GM23338 (cell line): ENCODE measurements around the gene FECH. TPM values are rescaled to one million over a fixed set of nuclear protein-coding genes. Genes with fewer than 3 reads are reported as not detected.

Experiments
- ATAC-seq: fragments of 200-7000 bp; cut with Tn5 transposase; 3 replicates; pipeline ENCODE4 v1.9.1; 2020
- DNase-seq: peaks from one replicate; pipeline ENCODE4 v3.0.0-alpha.2; 2015; ENCODE audit warnings: low spot score
- H2AFZ ChIP-seq: fragments of 200-600 bp; sonication (generic); 2 replicates; pipeline ENCODE4 v1.8.0; 2016; ENCODE audit warnings: antibody characterized with exemption, mild to moderate bottlenecking, moderate library complexity
- H3F3A ChIP-seq: fragments of 200-600 bp; sonication (generic); replicated peaks from 2 replicates; pipeline ENCODE4 v1.8.0; 2017; ENCODE audit warnings: antibody characterized with exemption, mixed run types, low read depth
- H3K27ac ChIP-seq: fragments of 200-600 bp; sonication (generic); 2 replicates; pipeline ENCODE4 v1.6.1; 2016; ENCODE audit warnings: low read depth
- H3K27me3 ChIP-seq: fragments of 200-600 bp; sonication (generic); 2 replicates; pipeline ENCODE4 v1.8.0; 2016; ENCODE audit warnings: mild to moderate bottlenecking, mixed run types, moderate library complexity; ENCODE audit not compliant: insufficient read depth
- H3K36me3 ChIP-seq: fragments of 200-600 bp; sonication (generic); 2 replicates; pipeline ENCODE4 v1.8.0; 2016; ENCODE audit warnings: mild to moderate bottlenecking; ENCODE audit not compliant: insufficient read depth
- H3K4me1 ChIP-seq: fragments of 200-600 bp; sonication (generic); 2 replicates; pipeline ENCODE4 v1.8.0; 2016; ENCODE audit warnings: mild to moderate bottlenecking, moderate library complexity; ENCODE audit not compliant: insufficient read depth
- H3K4me2 ChIP-seq: fragments of 200-600 bp; sonication (generic); 2 replicates; pipeline ENCODE4 v1.7.1; 2017; ENCODE audit warnings: mixed run types
- H3K4me3 ChIP-seq: fragments of 200-600 bp; sonication (generic); 2 replicates; pipeline ENCODE4 v1.6.1; 2016; ENCODE audit warnings: mixed run types
- H3K79me2 ChIP-seq: fragments of 200-600 bp; sonication (generic); replicated peaks from 2 replicates; pipeline ENCODE4 v1.8.0; 2017; ENCODE audit warnings: mild to moderate bottlenecking; ENCODE audit not compliant: insufficient read depth
- H3K9me2 ChIP-seq: fragments of 200-600 bp; sonication (generic); 2 replicates; pipeline ENCODE4 v1.8.0; 2017; ENCODE audit not compliant: insufficient read depth
- H4K20me1 ChIP-seq: fragments of 200-600 bp; sonication (generic); replicated peaks from 2 replicates; pipeline ENCODE4 v1.8.0; 2017; ENCODE audit warnings: mild to moderate bottlenecking; ENCODE audit not compliant: insufficient read depth
- H3K27ac Mint-ChIP-seq: 2 replicates; pipeline ENCODE4 v1.8.0; 2020; ENCODE audit warnings: inconsistent platforms, mild to moderate bottlenecking, moderate library complexity, mixed read lengths
- H3K27me3 Mint-ChIP-seq: 3 replicates; pipeline ENCODE4 v1.8.0; 2022; ENCODE audit warnings: low read depth, mild to moderate bottlenecking, moderate library complexity, mixed read lengths, inconsistent platforms; ENCODE audit not compliant: insufficient read depth, poor library complexity
- H3K36me3 Mint-ChIP-seq: 3 replicates; pipeline ENCODE4 v1.8.0; 2021; ENCODE audit warnings: low read depth, mild to moderate bottlenecking, inconsistent platforms, moderate library complexity, mixed read lengths
- H3K4me1 Mint-ChIP-seq: 3 replicates; pipeline ENCODE4 v1.8.0; 2020; ENCODE audit warnings: mild to moderate bottlenecking, inconsistent platforms, mixed read lengths
- H3K4me3 Mint-ChIP-seq: 3 replicates; pipeline ENCODE4 v1.8.0; 2021; ENCODE audit warnings: moderate library complexity, mild to moderate bottlenecking, inconsistent platforms, mixed read lengths
- H3K9me3 Mint-ChIP-seq: 3 replicates; pipeline ENCODE4 v1.8.0; 2020; ENCODE audit warnings: moderate library complexity, mild to moderate bottlenecking, inconsistent platforms, mixed read lengths
- CREB1 ChIP-seq: fragments of 250-450 bp; sonication (Bioruptor Pico); IDR thresholded peaks from 2 replicates; pipeline ENCODE4 v1.5.0; 2020; ENCODE audit warnings: low read depth, mild to moderate bottlenecking, moderate library complexity
- ETS1 ChIP-seq: IDR thresholded peaks from 2 replicates; pipeline ENCODE4 v1.6.1; 2016; ENCODE audit warnings: antibody characterized with exemption
- EZH2 ChIP-seq: fragments of 200-600 bp; sonication (generic); IDR thresholded peaks from one replicate; pipeline ENCODE4 v1.8.0; 2017; ENCODE audit warnings: antibody characterized with exemption, mild to moderate bottlenecking, low read depth; ENCODE audit not compliant: unreplicated experiment
- EZH2phosphoT487 ChIP-seq: fragments of 200-600 bp; sonication (generic); IDR thresholded peaks from one replicate; pipeline ENCODE4 v1.8.1; 2018; ENCODE audit warnings: antibody characterized with exemption; ENCODE audit not compliant: unreplicated experiment
- JUNB ChIP-seq: IDR thresholded peaks from one replicate; pipeline ENCODE4 v1.6.1; 2016; ENCODE audit warnings: antibody characterized with exemption; ENCODE audit not compliant: unreplicated experiment
- NANOG ChIP-seq: IDR thresholded peaks from 2 replicates; pipeline ENCODE4 v1.6.1; 2016; ENCODE audit warnings: antibody characterized with exemption, borderline replicate concordance
- POLR2AphosphoS5 ChIP-seq: IDR thresholded peaks from 2 replicates; pipeline ENCODE4 v1.6.1; 2016; ENCODE audit warnings: antibody characterized with exemption, low read depth
- REST ChIP-seq: IDR thresholded peaks from one replicate; pipeline ENCODE4 v1.6.1; 2018; ENCODE audit warnings: antibody characterized with exemption; ENCODE audit not compliant: unreplicated experiment
- STAT1 ChIP-seq: IDR thresholded peaks from one replicate; pipeline ENCODE4 v1.6.1; 2016; ENCODE audit warnings: antibody characterized with exemption; ENCODE audit not compliant: unreplicated experiment
- ZNF331 ChIP-seq: fragments of 250-450 bp; sonication (Bioruptor Pico); IDR thresholded peaks from 2 replicates; pipeline ENCODE4 v1.5.0; 2020; ENCODE audit warnings: low read depth, mild to moderate bottlenecking, moderate library complexity
- polyA plus RNA-seq: library from polyadenylated mRNA; unstranded; fragments of >200 nt; fragmentation: Nextera tagmentation; extraction: Ambion mirVana; gene quantifications from 2 replicates; pipeline ENCODE4 v1.2.1, GENCODE V29; 2016
- total RNA-seq: library from RNA; depleted of rRNA; stranded (reverse); fragments of >200 nt; shearing (Covaris generic); gene quantifications from 2 replicates; pipeline ENCODE4 v1.2.3, GENCODE V29; 2014

The FECH gene
- total and polyA plus RNA-seq, 2 experiments from 2014 or later = 5.8 to 35.5 TPM

GRCh38 chr18:57619876-57620275, 33.4 kb upstream of the FECH start (continued):
- TF ChIP-seq CREB1 (CRISPR knock-in tag) (no peak), EZH2phosphoT487 (no peak), REST (no peak), STAT1 (no peak), POLR2AphosphoS5 (no peak)

GRCh38 chr18:57618910-57619309, 32.4 kb upstream of the FECH start:
- Histone ChIP-seq H3K36me3 (peaks cover 46% of the 10 kb centered on the region), H3F3A (peaks cover 5% of the 10 kb centered on the region; the same call in 1 of the 2 replicates), H3K4me2 (no peak overlapping the region), H3K27ac (no peak overlapping the region), H4K20me1 (0 out of 2 replicates have a peak, but pooled peaks cover 13% of the 10 kb centered on the region), H3K9me2 (no peaks in the 10 kb centered on the region), H3K27me3 (no peaks in the 10 kb centered on the region), H3K79me2 (peaks cover 58% of the 10 kb centered on the region), H3K4me3 (no peak overlapping the region), H3K4me1 (peaks cover 6% of the 10 kb centered on the region; the same call in 1 of the 2 replicates), H2AFZ (no peak overlapping the region)
- DNase-seq (no peak), ATAC-seq (no peak)
- H3K4me1 Mint-ChIP-seq = peaks cover 5% of the 10 kb centered on the region; the same call in 1 of the 3 replicates
- TF ChIP-seq ZNF331 (CRISPR knock-in tag) = no peak
- no peak for TF ChIP-seq JUNB
- no peak for TF ChIP-seq ETS1
- TF ChIP-seq EZH2 = no peak
- no peak for TF ChIP-seq CREB1 (CRISPR knock-in tag)
- TF ChIP-seq STAT1 = no peak
- no peak for TF ChIP-seq POLR2AphosphoS5
- H3K27ac Mint-ChIP-seq = no peak overlapping the region
- peaks cover 67% of the 10 kb centered on the region for H3K36me3 Mint-ChIP-seq
- no peaks in the 10 kb centered on the region; the same call in 2 of the 3 replicates for H3K9me3 Mint-ChIP-seq
- H3K4me3 Mint-ChIP-seq = no peak overlapping the region
- H3K27me3 Mint-ChIP-seq = peaks cover 5% of the 10 kb centered on the region

- H3K4me2 ChIP-seq = no peak overlapping the region
- H3K4me3 ChIP-seq = no peak overlapping the region
- H3K27me3 ChIP-seq = no peaks in the 10 kb centered on the region
- H3K4me1 ChIP-seq = no peaks in the 10 kb centered on the region
- no peak overlapping the region for H2AFZ ChIP-seq
- Mint-ChIP-seq H3K27ac (no peak overlapping the region), H3K4me3 (no peak overlapping the region), H3K4me1 (no peaks in the 10 kb centered on the region), H3K27me3 (peaks cover 3% of the 10 kb centered on the region), H3K9me3 (no peaks in the 10 kb centered on the region; the same call in 2 of the 3 replicates), H3K36me3 (peaks cover 92% of the 10 kb centered on the region)
- DNase-seq = no peak
- no peaks in the 10 kb centered on the region for H3F3A ChIP-seq
- peaks cover 4% of the 10 kb centered on the region; the same call in 1 of the 2 replicates for H3K79me2 ChIP-seq
- ATAC-seq = no peak
- no peak overlapping the region for H3K27ac ChIP-seq
- peaks cover 20% of the 10 kb centered on the region; the same call in 1 of the 2 replicates for H4K20me1 ChIP-seq
- H3K9me2 ChIP-seq = no peaks in the 10 kb centered on the region
- peaks cover 77% of the 10 kb centered on the region for H3K36me3 ChIP-seq
- TF ChIP-seq POLR2AphosphoS5 (no peak), ZNF331 (CRISPR knock-in tag) (no peak), NANOG (no peak), EZH2 (no peak), ETS1 (no peak), CREB1 (CRISPR knock-in tag) (no peak), EZH2phosphoT487 (no peak), STAT1 (no peak)
Measured at GRCh38 chr18:57603871-57604270, 17.4 kb upstream of the FECH start.
